Kidney glomerular epithelial cell (primary cell): ENCODE measurements around the gene CGB1.
A peak's percentile ranks its signal among the peaks of the same experiment; 100 is the strongest.
"Not testable (repeated sequence)": the region's sequence is repeated elsewhere in the genome, so short reads cannot be mapped to it uniquely, and the experiment has no call there.

Source experiments
- DNase-seq: peaks from one replicate; lab custom pipeline; 2025; lab: John Stamatoyannopoulos, UW

CGB1 gene

DNA sequence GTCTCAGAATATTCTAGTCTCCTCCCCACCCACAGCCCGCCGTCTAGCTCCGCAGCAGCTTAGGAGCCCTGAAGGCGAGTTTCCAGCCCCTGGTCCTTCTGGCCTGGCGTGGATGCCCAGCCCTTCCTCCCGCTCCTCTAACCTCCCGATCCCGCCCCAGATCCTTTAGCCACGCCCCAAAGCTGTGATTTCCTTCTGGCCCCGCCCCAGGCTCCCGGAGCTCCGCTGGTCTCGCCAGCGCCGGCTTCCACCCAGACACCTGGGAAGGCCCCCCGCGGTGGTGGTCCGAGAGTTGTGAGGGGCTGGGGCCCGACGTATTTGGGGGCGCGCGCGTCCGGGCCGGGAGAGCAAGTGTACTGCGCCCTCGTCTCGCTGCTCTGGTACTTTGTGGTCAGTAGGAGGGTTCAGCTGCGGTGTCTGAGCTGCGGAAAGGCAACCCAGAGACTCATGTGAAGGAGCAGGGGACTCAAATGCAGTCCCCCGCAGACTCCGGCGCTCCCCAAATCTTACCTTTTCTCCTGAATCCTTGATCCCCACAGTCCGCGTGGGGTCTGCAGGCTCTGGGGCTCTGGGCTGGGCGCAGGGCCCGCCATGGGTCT is 21.0 kb upstream of the CGB1 start, which contains the start of gene CGB7:
TSS of gene CGB7 (minus strand) at position 114 of the 599 bp plus-strand sequence. CDS start 2,374 bp downstream, outside the sequence.
- peak; percentile 36 for DNase-seq

DNA sequence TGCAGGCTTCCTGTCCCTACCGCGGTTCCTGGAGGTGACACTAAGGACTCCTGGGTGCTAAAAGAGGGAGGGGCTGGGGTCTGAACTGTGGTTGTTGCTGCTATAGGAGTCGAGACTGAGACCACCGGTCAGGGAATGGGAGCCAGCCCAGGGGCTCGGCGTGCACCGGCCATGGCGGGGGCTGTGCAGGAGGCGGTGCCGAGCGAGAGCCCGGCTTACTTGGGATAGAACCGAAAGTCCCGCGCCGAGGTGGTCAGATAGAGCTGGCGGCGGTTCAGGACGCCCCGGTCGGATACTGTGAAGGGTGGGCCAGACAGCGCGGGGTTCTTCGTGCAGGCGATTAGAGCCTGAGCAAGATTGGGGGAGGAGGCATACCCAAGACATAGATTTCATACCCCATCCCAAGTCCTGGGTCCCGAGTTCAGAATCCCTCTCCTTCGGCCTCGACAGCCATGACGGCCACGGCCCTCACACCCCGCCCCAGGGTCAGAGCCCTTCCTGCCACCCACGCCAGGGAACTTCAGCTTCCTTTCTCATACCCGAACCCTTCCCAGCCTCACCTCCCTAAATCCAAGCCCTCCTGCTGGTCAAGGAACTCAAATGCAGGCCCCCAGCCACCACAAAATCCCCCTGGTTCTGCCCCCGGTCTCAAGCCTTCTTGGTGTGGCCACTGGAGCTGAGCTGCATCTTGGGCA is 20.4 kb upstream of the CGB1 start:
- DNase-seq: not testable (repeated sequence)

DNA sequence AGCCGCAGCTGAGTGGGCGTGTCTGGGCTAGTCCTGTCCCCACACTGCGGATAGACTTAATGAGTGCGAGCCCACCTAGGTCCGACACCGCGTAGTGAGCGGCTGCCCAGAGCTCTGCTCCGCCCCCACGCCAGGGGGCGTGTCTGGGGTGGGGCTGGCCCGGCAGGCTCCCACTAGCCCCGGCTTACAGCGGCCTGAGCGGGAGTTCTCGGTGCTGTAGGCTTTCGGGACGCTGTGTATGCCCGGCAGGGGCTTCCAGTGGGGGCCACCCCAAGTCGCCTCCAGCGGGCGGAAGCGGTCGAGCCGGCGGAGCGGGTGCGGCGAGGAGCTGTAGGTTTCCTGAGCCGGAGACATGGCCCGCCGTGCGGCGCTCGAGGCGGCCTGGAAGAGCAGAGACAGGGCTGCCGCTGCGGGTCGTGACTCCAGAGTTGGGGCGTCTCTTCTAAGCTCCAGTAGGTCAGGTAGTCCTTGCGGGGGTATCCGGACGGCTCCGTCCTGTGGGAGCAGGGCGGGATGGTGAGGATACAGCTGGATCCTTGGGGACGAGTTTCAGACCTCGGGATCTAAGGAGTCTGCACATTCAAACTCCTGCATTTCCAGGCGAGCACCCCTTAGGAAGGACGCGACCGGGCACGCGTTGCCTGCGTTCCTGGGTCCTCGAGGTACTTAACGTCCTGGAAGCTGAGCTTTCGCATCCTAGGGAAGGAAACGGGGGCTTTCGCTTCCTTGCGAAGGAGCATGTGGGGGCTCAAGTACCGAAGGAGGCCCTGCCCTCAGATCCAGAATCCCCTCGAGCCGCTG is 19.6 kb upstream of the CGB1 start:
- DNase-seq: no peak

DNA sequence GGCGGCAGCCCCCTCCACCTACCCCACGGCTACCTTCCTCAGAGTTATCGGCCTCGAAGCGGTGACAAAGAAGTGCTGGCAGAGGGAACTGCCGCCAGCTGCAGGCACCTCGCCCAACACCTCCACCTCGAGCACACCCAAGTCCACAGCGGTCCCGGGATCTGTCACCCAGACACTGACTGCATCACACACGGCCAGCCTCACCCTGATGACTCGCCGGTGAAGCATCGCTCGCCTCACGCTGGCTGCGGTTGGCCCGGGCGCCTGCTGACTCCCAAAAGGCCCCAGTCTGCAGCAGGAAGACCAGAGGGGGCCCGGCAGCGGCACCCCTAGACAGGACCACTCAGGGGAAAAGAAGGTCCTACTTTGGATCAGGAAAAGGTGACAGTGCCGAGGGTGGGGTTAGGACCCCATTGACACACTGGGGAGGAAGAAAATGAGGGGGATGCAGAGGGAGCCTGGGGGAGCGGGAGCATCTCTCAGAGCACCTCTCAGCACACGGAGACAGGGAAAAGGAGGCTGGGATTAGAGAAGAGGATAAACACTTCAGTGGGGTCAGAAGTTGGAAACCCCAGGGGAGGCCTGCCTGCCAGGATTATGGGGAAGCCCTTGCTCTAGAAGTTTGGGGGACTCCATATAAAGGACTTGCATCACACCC is 13.8 kb upstream of the CGB1 start:
- not testable (repeated sequence) for DNase-seq

DNA sequence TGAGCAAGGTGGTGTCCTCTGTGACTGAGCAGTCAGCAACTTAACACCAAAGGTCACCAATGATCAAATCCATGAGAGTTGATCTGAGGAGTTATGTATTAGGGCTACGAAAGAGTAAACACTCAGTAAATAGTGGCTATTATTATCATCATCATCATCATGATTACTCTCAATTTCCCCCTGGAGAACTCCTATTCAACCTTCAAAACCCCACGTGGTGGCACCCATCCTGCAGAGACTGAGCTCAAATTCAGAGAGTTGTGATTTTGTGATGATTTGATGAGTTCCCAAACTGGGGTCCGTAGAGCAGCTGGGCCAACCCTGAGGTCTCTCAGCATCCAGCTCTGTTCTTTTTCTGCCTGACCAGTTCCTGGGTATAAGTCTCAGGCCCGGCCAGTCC is 13.1 kb upstream of the CGB1 start:
- DNase-seq: not testable (repeated sequence)

DNA sequence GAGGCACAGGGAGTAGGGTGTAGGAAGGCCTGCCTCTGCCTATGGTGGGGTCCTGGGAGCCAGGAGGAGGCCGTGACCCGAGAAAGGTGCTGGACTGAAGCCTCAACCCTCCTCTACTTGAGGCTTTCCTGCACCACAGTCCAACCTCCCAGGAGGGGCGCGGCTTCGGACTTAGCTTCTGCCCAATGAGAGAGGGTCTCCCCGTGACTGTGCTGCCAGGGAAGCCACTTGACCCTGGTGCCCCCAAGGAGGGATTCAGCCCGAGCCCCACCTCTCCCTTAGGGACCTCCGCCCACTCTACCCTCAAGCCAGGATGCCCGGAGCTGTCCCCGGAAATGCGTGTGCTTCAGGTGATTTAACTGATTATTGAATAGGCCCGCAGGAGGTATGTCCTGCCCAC is 12.3 kb upstream of the CGB1 start, which contains the start of gene CGB8:
TSS of gene CGB8 (minus strand) at position 101 of the 400 bp plus-strand sequence. CDS start 372 bp downstream, outside the sequence.
- not testable (repeated sequence) for DNase-seq

DNA sequence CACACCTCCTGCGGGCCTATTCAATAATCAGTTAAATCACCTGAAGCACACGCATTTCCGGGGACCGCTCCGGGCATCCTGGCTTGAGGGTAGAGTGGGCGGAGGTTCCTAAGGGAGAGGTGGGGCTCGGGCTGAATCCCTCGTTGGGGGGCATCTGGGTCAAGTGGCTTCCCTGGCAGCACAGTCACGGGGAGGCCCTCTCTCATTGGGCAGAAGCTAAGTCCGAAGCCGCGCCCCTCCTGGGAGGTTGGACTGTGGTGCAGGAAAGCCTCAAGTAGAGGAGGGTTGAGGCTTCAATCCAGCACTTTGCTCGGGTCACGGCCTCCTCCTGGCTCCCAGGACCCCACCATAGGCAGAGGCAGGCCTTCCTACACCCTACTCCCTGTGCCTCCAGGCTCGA is 6.9 kb upstream of the CGB1 start, which contains the start of gene CGB5:
TSS of gene CGB5 (plus strand) at position 301 of the 400 bp plus-strand sequence. CDS start 362 bp downstream, outside the sequence.
- not testable (repeated sequence) for DNase-seq

DNA sequence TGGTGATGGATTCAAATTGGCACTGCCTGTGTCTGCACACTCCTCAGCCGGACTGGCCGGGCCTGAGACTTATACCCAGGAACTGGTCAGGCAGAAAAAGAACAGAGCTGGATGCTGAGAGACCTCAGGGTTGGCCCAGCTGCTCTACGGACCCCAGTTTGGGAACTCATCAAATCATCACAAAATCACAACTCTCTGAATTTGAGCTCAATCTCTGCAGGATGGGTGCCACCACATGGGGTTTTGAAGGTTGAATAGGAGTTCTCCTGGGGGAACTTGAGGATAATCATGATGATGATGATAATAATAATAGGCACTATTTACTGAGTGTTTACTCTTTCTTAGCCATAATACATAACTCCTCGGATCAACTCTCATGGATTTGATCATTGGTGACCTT is 6.0 kb upstream of the CGB1 start:
- not testable (repeated sequence) for DNase-seq

DNA sequence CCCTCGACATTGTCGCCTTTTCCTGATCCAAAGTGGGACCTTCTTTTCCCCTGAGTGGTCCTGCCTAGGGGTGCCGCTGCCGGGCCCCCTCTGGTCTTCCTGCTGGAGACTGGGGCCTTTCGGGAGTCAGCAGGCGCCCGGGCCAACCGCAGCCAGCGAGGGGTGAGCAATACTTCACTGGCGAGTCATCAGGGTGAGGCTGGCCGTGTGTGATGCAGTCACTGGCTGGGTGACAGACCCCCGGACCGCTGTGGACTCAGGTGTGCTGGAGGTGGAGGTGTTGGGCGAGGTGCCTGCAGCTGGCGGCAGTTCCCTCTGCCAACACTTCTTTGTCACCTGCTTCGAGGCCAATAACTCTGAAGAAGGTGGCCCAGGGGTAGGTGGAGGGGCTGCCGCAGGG is 5.5 kb upstream of the CGB1 start:
- DNase-seq: no peak

DNA sequence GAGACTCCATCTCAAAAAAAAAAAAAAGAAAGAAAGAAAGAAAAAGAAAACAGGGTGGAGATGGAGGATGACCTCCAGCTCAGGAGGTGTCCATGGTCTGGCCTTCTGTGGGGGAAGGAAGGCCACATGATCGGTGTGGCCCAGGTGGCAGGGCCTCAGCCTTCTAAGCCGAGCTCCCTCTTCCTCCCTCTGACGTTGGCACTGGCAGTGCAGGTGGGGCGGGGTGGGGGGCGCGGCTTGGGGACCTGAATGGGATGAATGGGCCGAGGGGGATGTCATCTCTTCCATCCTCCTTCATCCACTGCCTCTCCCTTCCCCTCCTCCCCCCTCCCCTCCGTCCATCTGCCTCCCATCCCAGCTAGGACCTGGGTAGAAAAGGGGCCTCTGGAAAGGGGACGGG is 3.0 kb upstream of the CGB1 start:
- not testable (repeated sequence) for DNase-seq

DNA sequence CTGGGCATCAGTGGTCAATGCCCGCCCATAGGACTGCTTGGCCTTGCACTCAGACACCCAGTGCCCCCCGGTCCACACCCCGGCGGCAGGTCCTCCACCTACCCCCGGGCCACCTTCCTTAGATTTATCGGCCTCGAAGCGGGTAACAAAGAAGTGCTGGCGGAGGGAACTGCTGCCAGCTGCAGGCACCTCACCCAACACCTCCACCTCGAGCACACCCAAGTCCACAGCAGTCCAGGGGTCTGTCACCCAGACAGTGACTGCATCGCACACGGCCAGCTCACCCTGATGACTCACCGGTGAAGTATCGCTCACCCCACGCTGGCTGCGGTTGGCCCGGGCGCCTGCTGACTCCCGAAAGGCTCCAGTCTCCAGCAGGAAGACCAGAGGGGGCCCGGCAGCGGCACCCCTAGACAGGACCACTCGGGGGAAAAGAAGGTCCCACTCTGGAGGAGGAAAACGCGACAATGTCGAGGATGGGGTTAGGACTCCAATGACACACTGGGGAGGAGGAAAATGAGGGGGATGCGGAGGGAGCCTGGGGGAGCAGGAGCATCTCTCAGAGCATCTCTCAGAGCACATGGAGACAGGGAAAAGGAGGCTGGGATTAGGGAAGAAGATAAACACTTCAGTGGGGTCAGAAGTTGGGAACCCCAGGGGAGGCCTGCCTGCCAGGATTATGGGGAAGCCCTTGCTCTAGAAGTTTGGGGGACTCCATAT is 2.0 kb upstream of the CGB1 start:
- DNase-seq: peak; percentile 39

DNA sequence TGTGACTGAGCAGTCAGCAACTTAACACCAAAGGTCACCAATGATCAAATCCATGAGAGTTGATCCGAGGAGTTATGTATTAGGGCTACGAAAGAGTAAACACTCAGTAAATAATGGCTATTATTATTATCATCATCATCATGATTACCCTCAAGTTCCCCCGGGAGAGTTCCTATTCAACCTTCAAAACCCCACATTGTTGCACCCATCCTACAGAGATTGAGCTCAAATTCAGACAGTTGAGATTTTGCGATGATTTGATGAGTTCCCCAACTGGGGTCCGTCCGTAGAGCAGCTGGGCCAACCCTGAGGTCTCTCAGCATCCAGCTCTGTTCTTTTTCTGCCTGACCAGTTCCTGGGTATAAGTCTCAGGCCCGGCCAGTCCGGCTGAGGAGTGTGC is 1.4 kb upstream of the CGB1 start:
- not testable (repeated sequence) for DNase-seq

DNA sequence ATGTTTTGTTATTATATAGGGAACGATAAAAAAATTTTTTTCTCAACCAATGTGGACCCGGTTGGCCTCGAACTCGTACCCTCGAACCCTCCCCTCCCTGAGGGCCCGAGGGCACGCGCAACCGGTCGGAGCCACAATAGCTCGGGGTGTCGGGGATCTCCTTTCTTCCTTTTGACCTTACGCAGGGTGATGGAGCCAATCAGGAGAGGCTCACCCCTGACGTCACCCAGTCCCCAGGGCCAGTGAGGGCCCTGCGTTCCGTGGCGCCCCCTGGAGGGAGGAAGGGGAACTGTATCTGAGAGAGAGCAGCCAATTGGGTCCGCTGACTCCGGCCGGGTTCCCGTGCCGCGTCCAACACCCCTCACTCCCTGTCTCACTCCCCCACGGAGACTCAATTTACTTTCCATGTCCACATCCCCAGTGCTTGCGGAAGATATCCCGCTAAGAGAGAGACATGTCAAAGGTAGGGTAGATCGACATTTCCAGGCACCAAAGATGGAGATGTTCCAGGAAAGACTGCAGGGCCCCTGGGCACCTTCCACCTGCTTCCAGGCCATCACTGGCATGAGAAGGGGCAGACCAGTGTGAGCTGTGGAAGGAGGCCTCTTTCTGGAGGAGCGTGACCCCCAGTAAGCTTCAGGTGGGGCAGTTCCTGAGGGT is 4.9 kb downstream of the CGB1 start, which contains the start of gene CGB2:
TSS of gene CGB2 (plus strand) at position 249 of the 660 bp plus-strand sequence. CDS start at position 455, 206 bp downstream.
- DNase-seq: not testable (repeated sequence)

DNA sequence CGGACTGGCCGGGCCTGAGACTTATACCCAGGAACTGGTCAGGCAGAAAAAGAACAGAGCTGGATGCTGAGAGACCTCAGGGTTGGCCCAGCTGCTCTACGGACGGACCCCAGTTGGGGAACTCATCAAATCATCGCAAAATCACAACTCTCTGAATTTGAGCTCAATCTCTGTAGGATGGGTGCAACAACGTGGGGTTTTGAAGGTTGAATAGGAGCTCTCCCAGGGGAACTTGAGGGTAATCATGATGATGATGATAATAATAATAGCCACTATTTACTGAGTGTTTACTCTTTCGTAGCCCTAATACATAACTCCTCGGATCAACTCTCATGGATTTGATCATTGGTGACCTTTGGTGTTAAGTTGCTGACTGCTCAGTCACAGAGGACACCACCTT is 6.4 kb downstream of the CGB1 start:
- DNase-seq: not testable (repeated sequence)

DNA sequence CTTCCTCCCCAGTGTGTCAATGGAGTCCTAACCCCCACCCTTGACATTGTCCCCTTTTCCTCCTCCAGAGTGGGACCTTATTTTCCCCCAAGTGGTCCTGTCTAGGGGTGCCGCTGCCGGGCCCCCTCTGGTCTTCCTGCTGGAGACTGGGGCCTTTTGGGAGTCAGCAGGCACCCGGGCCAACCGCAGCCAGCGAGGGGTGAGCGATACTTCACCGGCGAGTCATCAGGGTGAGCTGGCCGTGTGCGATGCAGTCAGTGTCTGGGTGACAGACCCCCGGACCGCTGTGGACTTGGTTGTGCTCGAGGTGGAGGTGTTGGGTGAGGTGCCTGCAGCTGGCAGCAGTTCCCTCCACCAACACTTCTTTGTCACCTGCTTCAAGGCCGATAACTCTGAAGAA is 6.9 kb downstream of the CGB1 start:
- DNase-seq: not testable (repeated sequence)

DNA sequence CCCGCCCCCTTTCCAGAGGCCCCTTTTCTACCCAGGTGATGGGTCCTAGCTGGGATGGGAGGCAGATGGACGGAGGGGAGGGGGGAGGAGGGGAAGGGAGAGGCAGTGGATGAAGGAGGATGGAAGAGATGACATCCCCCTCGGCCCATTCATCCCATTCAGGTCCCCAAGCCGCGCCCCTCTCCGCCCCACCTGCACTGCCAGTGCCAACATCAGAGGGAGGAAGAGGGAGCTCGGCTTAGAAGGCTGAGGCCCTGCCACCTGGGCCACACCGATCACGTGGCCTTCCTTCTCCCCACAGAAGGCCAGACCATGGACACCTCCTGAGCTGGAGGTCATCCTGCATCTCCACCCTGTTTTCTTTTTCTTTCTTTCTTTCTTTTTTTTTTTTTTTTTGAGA is 8.0 kb downstream of the CGB1 start:
- not testable (repeated sequence) for DNase-seq

DNA sequence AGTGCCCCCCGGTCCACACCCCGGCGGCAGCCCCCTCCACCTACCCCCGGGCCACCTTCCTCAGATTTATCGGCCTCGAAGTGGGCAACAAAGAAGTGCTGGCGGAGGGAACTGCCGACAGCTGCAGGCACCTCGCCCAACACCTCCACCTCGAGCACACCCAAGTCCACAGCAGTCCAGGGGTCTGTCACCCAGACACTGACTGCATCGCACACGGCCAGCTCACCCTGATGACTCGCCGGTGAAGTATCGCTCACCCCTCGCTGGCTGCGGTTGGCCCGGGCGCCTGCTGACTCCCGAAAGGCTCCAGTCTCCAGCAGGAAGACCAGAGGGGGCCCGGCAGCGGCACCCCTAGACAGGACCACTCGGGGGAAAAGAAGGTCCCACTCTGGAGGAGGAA is 11.1 kb downstream of the CGB1 start:
- DNase-seq: not testable (repeated sequence)

DNA sequence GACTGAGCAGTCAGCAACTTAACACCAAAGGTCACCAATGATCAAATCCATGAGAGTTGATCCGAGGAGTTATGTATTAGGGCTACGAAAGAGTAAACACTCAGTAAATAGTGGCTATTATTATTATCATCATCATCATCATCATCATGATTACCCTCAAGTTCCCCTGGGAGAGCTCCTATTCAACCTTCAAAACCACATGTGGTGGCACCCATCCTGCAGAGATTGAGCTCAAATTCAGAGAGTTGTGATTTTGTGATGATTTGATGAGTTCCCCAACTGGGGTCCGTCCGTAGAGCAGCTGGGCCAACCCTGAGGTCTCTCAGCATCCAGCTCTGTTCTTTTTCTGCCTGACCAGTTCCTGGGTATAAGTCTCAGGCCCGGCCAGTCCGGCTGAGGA is 11.6 kb downstream of the CGB1 start:
- DNase-seq: not testable (repeated sequence)

DNA sequence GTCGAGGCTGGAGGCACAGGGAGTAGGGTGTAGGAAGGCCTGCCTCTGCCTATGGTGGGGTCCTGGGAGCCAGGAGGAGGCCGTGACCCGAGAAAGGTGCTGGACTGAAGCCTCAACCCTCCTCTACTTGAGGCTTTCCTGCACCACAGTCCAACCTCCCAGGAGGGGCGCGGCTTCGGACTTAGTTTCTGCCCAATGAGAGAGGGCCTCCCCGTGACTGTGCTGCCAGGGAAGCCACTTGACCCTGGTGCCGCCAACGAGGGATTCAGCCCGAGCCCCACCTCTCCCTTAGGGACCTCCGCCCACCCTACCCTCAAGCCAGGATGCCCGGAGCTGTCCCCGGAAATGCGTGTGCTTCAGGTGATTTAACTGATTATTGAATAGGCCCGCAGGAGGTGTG is 12.5 kb downstream of the CGB1 start, which contains the start of gene CGB3:
TSS of gene CGB3 (minus strand) at position 101 of the 400 bp plus-strand sequence. CDS start 362 bp downstream, outside the sequence.
- DNase-seq: not testable (repeated sequence)

DNA sequence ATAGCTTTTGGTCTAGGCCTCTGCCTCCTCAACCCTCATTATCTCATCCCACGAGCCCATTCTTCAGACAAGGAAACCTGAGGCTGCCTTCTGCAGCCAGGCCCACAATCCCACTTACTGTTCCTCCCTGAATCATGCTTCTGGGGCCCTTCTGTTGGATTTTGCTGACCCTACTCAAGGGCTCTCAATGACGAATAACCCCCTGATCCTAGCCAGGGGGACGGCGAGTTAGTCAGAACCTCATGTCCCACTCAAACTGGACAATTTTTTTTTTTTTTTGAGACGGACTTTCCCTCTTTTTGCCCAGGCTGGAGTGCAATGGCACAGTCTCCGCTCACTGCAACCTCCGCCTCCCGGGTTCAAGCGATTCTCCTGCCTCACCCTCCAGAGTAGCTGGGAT is 14.6 kb downstream of the CGB1 start:
- DNase-seq: no peak
